Bronchial epithelial cell (primary cell): ENCODE results near the gene TBC1D3B. TPM values are rescaled to one million over a fixed set of nuclear protein-coding genes. Genes with fewer than 3 reads are reported as not detected.

ENCODE experiments used
- DNase-seq: peaks from one replicate; pipeline ENCODE4 v3.0.0-alpha.2; 2010; ENCODE audit warnings: low read depth
- FAIRE-seq: peaks from 2 replicates; lab custom pipeline; 2011; peaks lifted over from hg19 to GRCh38; lab: Jason Lieb, UNC
- H3K27me3 ChIP-seq: 2 replicates; pipeline ENCODE4 v1.5.1; 2011; ENCODE audit warnings: low read length; ENCODE audit not compliant: control insufficient read depth, insufficient read depth
- H3K36me3 ChIP-seq: 2 replicates; pipeline ENCODE4 v1.5.1; 2011; ENCODE audit warnings: low read length; ENCODE audit not compliant: control insufficient read depth, insufficient read depth
- H3K4me3 ChIP-seq: 2 replicates; pipeline ENCODE4 v1.5.1; 2011; ENCODE audit warnings: mild to moderate bottlenecking, low read depth, low read length, control low read depth
- CTCF ChIP-seq: IDR thresholded peaks from 2 replicates; pipeline ENCODE4 v1.5.1; 2011; ENCODE audit warnings: mild to moderate bottlenecking, moderate library complexity, low read length, control low read depth, inconsistent platforms; ENCODE audit not compliant: insufficient read depth, severe bottlenecking
- total RNA-seq: library from RNA; depleted of rRNA; stranded (reverse); fragments of >200 nt; gene quantifications from 2 replicates; pipeline ENCODE4 v1.2.1, GENCODE V29; 2014

The TBC1D3B gene
- total RNA-seq, 1 donor from 2014 or later, result 0.79 TPM

- TF ChIP-seq CTCF, result no peak
- peaks cover 3% of the 10 kb centered on the region for H3K27me3 ChIP-seq
- no peak for DNase-seq
- H3K36me3 ChIP-seq, result no peaks in the 10 kb centered on the region
- H3K4me3 ChIP-seq, result no peak overlapping the region
- no peak for FAIRE-seq
Measured at GRCh38 chr17:36149296-36149820, 27.1 kb downstream of the TBC1D3B start.

GRCh38 chr17:36148559-36149295, 27.7 kb downstream of the TBC1D3B start:
- no peak overlapping the region for H3K4me3 ChIP-seq
- peak; percentile 93 for TF ChIP-seq CTCF
- H3K36me3 ChIP-seq, result no peaks in the 10 kb centered on the region
- H3K27me3 ChIP-seq, result peaks cover 3% of the 10 kb centered on the region
- FAIRE-seq (no peak), DNase-seq (peak; percentile 36)

- no peak for TF ChIP-seq CTCF
- no peak for FAIRE-seq
- DNase-seq, result no peak
Measured at GRCh38 chr17:36147601-36148000, 28.8 kb downstream of the TBC1D3B start.

GRCh38 chr17:36144981-36145729, 31.3 kb downstream of the TBC1D3B start:
- Histone ChIP-seq H3K27me3 (peaks cover 2% of the 10 kb centered on the region), H3K4me3 (no peak overlapping the region), H3K36me3 (no peaks in the 10 kb centered on the region)
- no peak for TF ChIP-seq CTCF
- DNase-seq, result no peak
- FAIRE-seq, result no peak

More at GRCh38 chr17:36147601-36148000, 28.8 kb downstream of the TBC1D3B start:
- H3K27me3 ChIP-seq, result peaks cover 2% of the 10 kb centered on the region
- no peaks in the 10 kb centered on the region for H3K36me3 ChIP-seq
- H3K4me3 ChIP-seq, result no peak overlapping the region

- no peak for FAIRE-seq
Measured at GRCh38 chr17:36144014-36144413, 32.4 kb downstream of the TBC1D3B start.

More at GRCh38 chr17:36144014-36144413, 32.4 kb downstream of the TBC1D3B start:
- Histone ChIP-seq H3K36me3 (no peaks in the 10 kb centered on the region), H3K27me3 (no peaks in the 10 kb centered on the region), H3K4me3 (no peak overlapping the region)
- no peak for TF ChIP-seq CTCF
- DNase-seq, result no peak
